K562 (cell line): Measurements from ENCODE around the gene TRMT1. TPM values are rescaled to one million over a fixed set of nuclear protein-coding genes. Genes with fewer than 3 reads are reported as not detected.

ENCODE experiments used
- CBX5 ChIP-seq: IDR thresholded peaks from 2 replicates; pipeline ENCODE4 v1.6.1; 2014; ENCODE audit warnings: low read depth, borderline replicate concordance
- CHD4 ChIP-seq: fragments of 200-600 bp; sonication (generic); IDR thresholded peaks from 3 replicates; pipeline ENCODE4 v1.6.1; 2012; ENCODE audit warnings: low read depth, mild to moderate bottlenecking, mixed read lengths, low read length, inconsistent platforms; ENCODE audit not compliant: insufficient read depth, insufficient replicate concordance, poor library complexity, severe bottlenecking
- EZH2 ChIP-seq: IDR thresholded peaks from 2 replicates; pipeline ENCODE4 v1.6.1; 2012; ENCODE audit warnings: low read depth, mild to moderate bottlenecking, inconsistent platforms, low read length, borderline replicate concordance
- FOS ChIP-seq: IDR thresholded peaks from 3 replicates; pipeline ENCODE4 v1.6.1; 2011; ENCODE audit not compliant: insufficient read length; ENCODE audit errors: extremely low read depth
- HIVEP1 ChIP-seq: fragments of 250-450 bp; sonication (Bioruptor Pico); IDR thresholded peaks from 2 replicates; pipeline ENCODE4 v1.4.0; 2020; ENCODE audit warnings: mild to moderate bottlenecking
- KDM4B ChIP-seq, 2 experiments: fragments of 450-650 bp in 1 of 2; sonication (generic) in 1 of 2; IDR thresholded peaks; 2 replicates each; pipeline ENCODE4 v1.6.1; 2016 to 2017; ENCODE audit warnings: borderline replicate concordance in 2 of 2, antibody characterized with exemption in 1 of 2, low read depth in 1 of 2, mild to moderate bottlenecking in 1 of 2
- KLF10 ChIP-seq: fragments of 250-450 bp; sonication (Bioruptor Pico); IDR thresholded peaks from 2 replicates; pipeline ENCODE4 v1.6.1; 2021; ENCODE audit warnings: matching md5 sums
- NEUROD1 ChIP-seq: fragments of 150-350 bp; IDR thresholded peaks from 2 replicates; pipeline ENCODE4 v1.6.1; 2014; ENCODE audit warnings: borderline replicate concordance, low read length, low read depth; ENCODE audit not compliant: partially characterized antibody
- PHF21A ChIP-seq: fragments of 450-650 bp; IDR thresholded peaks from 2 replicates; pipeline ENCODE4 v1.6.1; 2017; ENCODE audit warnings: low read depth, borderline replicate concordance
- SMARCA4 ChIP-seq: fragments of 450-650 bp; IDR thresholded peaks from 2 replicates; pipeline ENCODE4 v1.6.1; 2016
- TRIM24 ChIP-seq, 2 experiments: fragments of 450-650 bp; IDR thresholded peaks; 2 replicates each; pipeline ENCODE4 v1.6.1; 2016
- TRIM28 ChIP-seq: fragments of 450-650 bp; IDR thresholded peaks from 2 replicates; pipeline ENCODE4 v1.6.1; 2017
- ZC3H4 ChIP-seq: sonication (generic); formaldehyde crosslinking; IDR thresholded peaks from 2 replicates; pipeline ENCODE4 v1.9.0; 2021; ENCODE audit warnings: missing genetic modification reagents, borderline replicate concordance
- ZFP30 ChIP-seq: fragments of 250-450 bp; sonication (Bioruptor Pico); IDR thresholded peaks from 2 replicates; pipeline ENCODE4 v1.8.0; 2022; ENCODE audit warnings: moderate library complexity, mild to moderate bottlenecking, inconsistent platforms, borderline replicate concordance
- ZNF316 ChIP-seq: fragments of 450-650 bp; IDR thresholded peaks from 2 replicates; pipeline ENCODE4 v1.6.1; 2016
- ZNF592 ChIP-seq: fragments of 450-650 bp; IDR thresholded peaks from 2 replicates; pipeline ENCODE4 v1.6.1; 2017; ENCODE audit warnings: antibody characterized with exemption, mild to moderate bottlenecking
- polyA plus RNA-seq, 8 experiments: library from polyadenylated mRNA; depleted of rRNA in 4 of 8; stranded (reverse) in 5 of 8; unstranded in 3 of 8; fragments of >200 nt; fragmentation: Nextera tagmentation in 2 of 8; fragmentation: Illumina TruSeq in 1 of 8; extraction: Ambion mirVana in 2 of 8; extraction: Trizol in 1 of 8; gene quantifications; 2 replicates each; pipeline versions ENCODE4 v1.2.1 to v1.2.3, GENCODE V29; 2011 to 2014; ENCODE audit warnings: inconsistent platforms in 1 of 8, missing spikeins in 1 of 8
- total RNA-seq, 7 experiments: library from RNA; depleted of rRNA in 6 of 7; stranded (reverse); fragments of >200 nt in 6 of 7; fragmentation: Illumina TruSeq in 2 of 7; extraction: Trizol in 2 of 7; gene quantifications; 2 replicates each; pipeline versions ENCODE4 v1.2.1 to v1.2.3, GENCODE V29; 2011 to 2021; ENCODE audit warnings: low replicate concordance in 1 of 7
- TF ChIP-seq, protein P1 (sequence below): fragments of 200-800 bp; sonication (Bioruptor generic); IDR thresholded peaks from 2 replicates; pipeline ENCODE4 v1.6.1; 2017; ENCODE audit warnings: missing genetic modification characterization, missing compliant biosample characterization

TRMT1 gene
- total and polyA plus RNA-seq, 9 of the 15 experiments (the other 6 are each of a cell fraction or from before 2014, with no cell fraction given) = 5.8 to 158 (median 54.3) TPM

- TF ChIP-seq ZNF592 = no peak
- TF ChIP-seq SMARCA4 = 0 out of 2 replicates have a peak, but pooled peaks have one; percentile 21
- no peak for TF ChIP-seq PHF21A
- 0 out of 4 replicates have a peak, but pooled peaks of 1 of the 2 experiments have one; percentile 12 for TF ChIP-seq TRIM24 (IDR thresholded peaks at IDR 0.05)
- no peak for TF ChIP-seq ZFP30 (CRISPR knock-in tag)
- no peak for TF ChIP-seq EZH2
- TF ChIP-seq NEUROD1 = no peak
- no peak for TF ChIP-seq CHD4
- TF ChIP-seq FOS = no peak
- TF ChIP-seq KLF10 = no peak
- no peak for TF ChIP-seq CBX5
- TF ChIP-seq, protein P1, sequence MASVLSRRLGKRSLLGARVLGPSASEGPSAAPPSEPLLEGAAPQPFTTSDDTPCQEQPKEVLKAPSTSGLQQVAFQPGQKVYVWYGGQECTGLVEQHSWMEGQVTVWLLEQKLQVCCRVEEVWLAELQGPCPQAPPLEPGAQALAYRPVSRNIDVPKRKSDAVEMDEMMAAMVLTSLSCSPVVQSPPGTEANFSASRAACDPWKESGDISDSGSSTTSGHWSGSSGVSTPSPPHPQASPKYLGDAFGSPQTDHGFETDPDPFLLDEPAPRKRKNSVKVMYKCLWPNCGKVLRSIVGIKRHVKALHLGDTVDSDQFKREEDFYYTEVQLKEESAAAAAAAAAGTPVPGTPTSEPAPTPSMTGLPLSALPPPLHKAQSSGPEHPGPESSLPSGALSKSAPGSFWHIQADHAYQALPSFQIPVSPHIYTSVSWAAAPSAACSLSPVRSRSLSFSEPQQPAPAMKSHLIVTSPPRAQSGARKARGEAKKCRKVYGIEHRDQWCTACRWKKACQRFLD (CRISPR knock-in tag) = peak; percentile 34
- no peak for TF ChIP-seq KDM4B (IDR thresholded peaks at IDR 0.05; ENCODE audit: borderline replicate concordance in 2 of 2, low read depth in 1 of 2)
- no peak for TF ChIP-seq ZC3H4 (CRISPR knock-in tag)
- no peak for TF ChIP-seq ZNF316
- TF ChIP-seq HIVEP1 (CRISPR knock-in tag) = peak; percentile 2; the same call in 1 of the 2 replicates
- 0 out of 2 replicates have a peak, but pooled peaks have one; percentile 14 for TF ChIP-seq TRIM28
Observed at GRCh38 chr19:13103581-13104359, 12.8 kb downstream of the TRMT1 start (continued).
